WTC11 (cell line): ENCODE data around the gene PTPRN2. TPM values are rescaled to one million over a fixed set of nuclear protein-coding genes. Genes with fewer than 3 reads are reported as not detected.
A peak's percentile ranks its signal among the peaks of the same experiment; 100 is the strongest.

Experiments
- ATAC-seq: fragments of 200-7000 bp; cut with Tn5 transposase; 2 replicates; pipeline ENCODE4 v1.10.0; 2021; ENCODE audit warnings: mild to moderate bottlenecking, moderate library complexity
- CTCF ChIA-PET: fragments of 300-600 bp; sonication (Branson Sonifier 250); formaldehyde crosslinking; loops from one replicate; lab custom pipeline; 2021; ENCODE audit warnings: antibody characterized with exemption; lab: Charles Lee
- POLR2A ChIA-PET: fragments of 350-600 bp; sonication (Branson Sonifier 250); formaldehyde crosslinking; loops from one replicate; lab custom pipeline; 2021; ENCODE audit warnings: antibody characterized with exemption; lab: Charles Lee
- DNase-seq: peaks from one replicate; pipeline ENCODE4 v3.0.0; 2021; ENCODE audit warnings: low spot score
- H3K27ac Mint-ChIP-seq: 2 replicates; pipeline ENCODE4 v1.8.0; 2021; ENCODE audit warnings: mixed read lengths
- H3K27me3 Mint-ChIP-seq: 2 replicates; pipeline ENCODE4 v1.8.0; 2021; ENCODE audit warnings: low read depth, mild to moderate bottlenecking, moderate library complexity, mixed read lengths
- H3K36me3 Mint-ChIP-seq: 2 replicates; pipeline ENCODE4 v1.8.0; 2021; ENCODE audit warnings: mixed read lengths
- H3K4me1 Mint-ChIP-seq: 2 replicates; pipeline ENCODE4 v1.8.0; 2022; ENCODE audit warnings: mixed read lengths
- H3K4me3 Mint-ChIP-seq: 2 replicates; pipeline ENCODE4 v1.8.0; 2021; ENCODE audit warnings: mild to moderate bottlenecking, moderate library complexity, mixed read lengths
- H3K9me3 Mint-ChIP-seq: 2 replicates; pipeline ENCODE4 v1.8.0; 2021; ENCODE audit warnings: mixed read lengths
- ATF2 ChIP-seq: sonication (generic); formaldehyde crosslinking; IDR thresholded peaks from 2 replicates; pipeline ENCODE4 v1.8.1; 2022; ENCODE audit warnings: low read depth, missing genetic modification reagents, borderline replicate concordance
- E2F4 ChIP-seq: sonication (generic); formaldehyde crosslinking; IDR thresholded peaks from 2 replicates; pipeline ENCODE4 v1.8.1; 2022; ENCODE audit warnings: low read depth, mild to moderate bottlenecking, moderate library complexity, missing genetic modification reagents, borderline replicate concordance
- EMX1 ChIP-seq: fragments of 250-450 bp; sonication (Bioruptor Pico); IDR thresholded peaks from 2 replicates; pipeline ENCODE4 v1.8.0; 2021; ENCODE audit warnings: mild to moderate bottlenecking
- ERG ChIP-seq: fragments of 250-450 bp; sonication (Bioruptor Pico); IDR thresholded peaks from 2 replicates; pipeline ENCODE4 v1.8.0; 2021; ENCODE audit warnings: mild to moderate bottlenecking
- ESRRA ChIP-seq: sonication (generic); formaldehyde crosslinking; IDR thresholded peaks from 2 replicates; pipeline ENCODE4 v1.8.1; 2022; ENCODE audit warnings: mild to moderate bottlenecking, missing genetic modification reagents, borderline replicate concordance
- GRHL2 ChIP-seq: fragments of 250-450 bp; sonication (Bioruptor Pico); IDR thresholded peaks from 2 replicates; pipeline ENCODE4 v1.8.0; 2022; ENCODE audit warnings: mild to moderate bottlenecking, moderate library complexity; ENCODE audit not compliant: insufficient replicate concordance, severe bottlenecking
- HMGXB4 ChIP-seq: sonication (generic); formaldehyde crosslinking; IDR thresholded peaks from 2 replicates; pipeline ENCODE4 v1.8.1; 2023; ENCODE audit warnings: mild to moderate bottlenecking, moderate library complexity, missing genetic modification reagents
- JAZF1 ChIP-seq: fragments of 250-450 bp; sonication (Bioruptor Pico); IDR thresholded peaks from 2 replicates; pipeline ENCODE4 v1.9.0; 2021; ENCODE audit warnings: moderate library complexity, mild to moderate bottlenecking, inconsistent platforms
- JUN ChIP-seq: sonication (generic); formaldehyde crosslinking; IDR thresholded peaks from 2 replicates; pipeline ENCODE4 v1.8.0; 2023; ENCODE audit warnings: mild to moderate bottlenecking, missing genetic modification reagents
- PRDM15 ChIP-seq: sonication (generic); formaldehyde crosslinking; IDR thresholded peaks from 2 replicates; pipeline ENCODE4 v1.8.0; 2022; ENCODE audit warnings: missing genetic modification reagents
- RELA ChIP-seq: sonication (generic); formaldehyde crosslinking; IDR thresholded peaks from 2 replicates; pipeline ENCODE4 v1.8.1; 2022; ENCODE audit warnings: missing genetic modification reagents, mild to moderate bottlenecking, borderline replicate concordance
- SMAD3 ChIP-seq: sonication (generic); formaldehyde crosslinking; IDR thresholded peaks from 2 replicates; pipeline ENCODE4 v1.8.0; 2022; ENCODE audit warnings: missing genetic modification reagents, mild to moderate bottlenecking, borderline replicate concordance
- SMAD4 ChIP-seq: sonication (generic); formaldehyde crosslinking; IDR thresholded peaks from 2 replicates; pipeline ENCODE4 v1.8.0; 2022; ENCODE audit warnings: mild to moderate bottlenecking, missing genetic modification reagents
- TP53 ChIP-seq: sonication (generic); formaldehyde crosslinking; IDR thresholded peaks from 2 replicates; pipeline ENCODE4 v1.8.1; 2023; ENCODE audit warnings: mild to moderate bottlenecking, missing genetic modification reagents
- ZBTB21 ChIP-seq: sonication (generic); formaldehyde crosslinking; IDR thresholded peaks from 2 replicates; pipeline ENCODE4 v1.8.1; 2023; ENCODE audit warnings: mild to moderate bottlenecking, missing genetic modification reagents, borderline replicate concordance
- ZNF219 ChIP-seq: sonication (generic); formaldehyde crosslinking; IDR thresholded peaks from 2 replicates; pipeline ENCODE4 v1.8.0; 2023; ENCODE audit warnings: missing genetic modification reagents, mild to moderate bottlenecking, borderline replicate concordance
- ZNF317 ChIP-seq: sonication (generic); formaldehyde crosslinking; IDR thresholded peaks from 2 replicates; pipeline ENCODE4 v1.8.1; 2023; ENCODE audit warnings: low read depth, mild to moderate bottlenecking, moderate library complexity, missing genetic modification reagents, borderline replicate concordance
- ZNF416 ChIP-seq: fragments of 250-450 bp; sonication (Bioruptor Pico); IDR thresholded peaks from 2 replicates; pipeline ENCODE4 v1.9.0; 2021; ENCODE audit warnings: mild to moderate bottlenecking, inconsistent platforms
- ZNF423 ChIP-seq: fragments of 250-450 bp; sonication (Bioruptor Pico); IDR thresholded peaks from 2 replicates; pipeline ENCODE4 v2.1.2; 2022; ENCODE audit warnings: mild to moderate bottlenecking, moderate library complexity
- ZNF671 ChIP-seq: fragments of 250-450 bp; sonication (Bioruptor Pico); IDR thresholded peaks from 2 replicates; pipeline ENCODE4 v1.8.0; 2021; ENCODE audit warnings: mild to moderate bottlenecking
- total RNA-seq: library from RNA; stranded (reverse); gene quantifications from 3 replicates; pipeline ENCODE4 v1.2.3, GENCODE V29; 2021

PTPRN2 gene
- total RNA-seq, 1 experiment from 2014 or later, result 4.7 TPM

GRCh38 chr7:157606140-157606539 is 981.5 kb downstream of the PTPRN2 start:
- H3K4me1 Mint-ChIP-seq, result no peaks in the 10 kb centered on the region
- H3K27me3 Mint-ChIP-seq, result peaks cover 93% of the 10 kb centered on the region
- ATAC-seq, result no peak
- TF ChIP-seq ZNF671 (CRISPR knock-in tag) (no peak), ZBTB21 (CRISPR knock-in tag) (no peak), ATF2 (CRISPR knock-in tag) (no peak), HMGXB4 (no peak), TP53 (CRISPR knock-in tag) (no peak)
- ChIA-PET CTCF (interaction anchor here (0.8 kb wide), 1 partner anchor 131 kb away, joined by 3 read pairs; no protein-coding TSS in a partner anchor), POLR2A (no interaction called here)
- peaks cover 14% of the 10 kb centered on the region for H3K36me3 Mint-ChIP-seq
- no peak overlapping the region for H3K27ac Mint-ChIP-seq
- no peak overlapping the region for H3K4me3 Mint-ChIP-seq
- H3K9me3 Mint-ChIP-seq, result peaks cover 14% of the 10 kb centered on the region
- DNase-seq, result peak; percentile 9

- Mint-ChIP-seq H3K36me3 (peaks cover 14% of the 10 kb centered on the region), H3K27me3 (peaks cover 93% of the 10 kb centered on the region), H3K4me1 (no peaks in the 10 kb centered on the region), H3K9me3 (peaks cover 18% of the 10 kb centered on the region), H3K27ac (no peak overlapping the region), H3K4me3 (no peak overlapping the region)
- TF ChIP-seq JUN (CRISPR knock-in tag), result no peak
- TF ChIP-seq ZNF416 (CRISPR knock-in tag), result no peak
- no peak for TF ChIP-seq GRHL2 (CRISPR knock-in tag)
- TF ChIP-seq SMAD4 (CRISPR knock-in tag), result no peak
- TF ChIP-seq SMAD3 (CRISPR knock-in tag), result no peak
- TF ChIP-seq ZNF219, result no peak
- no peak for ATAC-seq
- CTCF ChIA-PET, result interaction anchor here (0.8 kb wide), 1 partner anchor 131 kb away, joined by 3 read pairs; no protein-coding TSS in a partner anchor
- POLR2A ChIA-PET, result no interaction called here
- peak; percentile 4 for DNase-seq
Observed at GRCh38 chr7:157605638-157606037, 982.0 kb downstream of the PTPRN2 start.

GRCh38 chr7:157604661-157605381 is 982.8 kb downstream of the PTPRN2 start:
- Mint-ChIP-seq H3K27me3 (peaks cover 93% of the 10 kb centered on the region), H3K9me3 (peaks cover 18% of the 10 kb centered on the region), H3K27ac (no peak overlapping the region), H3K36me3 (peaks cover 14% of the 10 kb centered on the region), H3K4me1 (no peaks in the 10 kb centered on the region), H3K4me3 (no peak overlapping the region)
- ChIA-PET POLR2A (interaction anchor here (0.6 kb wide), 1 partner anchor 216 kb away, joined by 4 read pairs; no protein-coding TSS in a partner anchor), CTCF (no interaction called here)
- no peak for ATAC-seq
- peak; percentile 6 for DNase-seq
- TF ChIP-seq ESRRA, result no peak
- TF ChIP-seq ERG (CRISPR knock-in tag), result no peak
- TF ChIP-seq ZNF317, result no peak
- TF ChIP-seq PRDM15 (CRISPR knock-in tag), result no peak
- no peak for TF ChIP-seq JAZF1 (CRISPR knock-in tag)
- no peak for TF ChIP-seq ZNF671 (CRISPR knock-in tag)
- TF ChIP-seq E2F4, result no peak
- TF ChIP-seq HMGXB4, result no peak
- TF ChIP-seq ZNF423 (CRISPR knock-in tag), result no peak
- TF ChIP-seq EMX1 (CRISPR knock-in tag), result no peak
- TF ChIP-seq RELA, result no peak
